H1 (cell line): ENCODE measurements around the gene LARP4B. TPM values are rescaled to one million over a fixed set of nuclear protein-coding genes. Genes with fewer than 3 reads are reported as not detected.

Experiments used
- CTCF ChIA-PET: fragments of 300-600 bp; sonication (Branson Sonifier 250); formaldehyde crosslinking; loops from one replicate; lab custom pipeline; 2021; ENCODE audit not compliant: partially characterized antibody; lab: Charles Lee
- POLR2A ChIA-PET: fragments of 300-600 bp; sonication (Branson Sonifier 250); formaldehyde crosslinking; loops from one replicate; lab custom pipeline; 2021; ENCODE audit warnings: inconsistent platforms; ENCODE audit not compliant: partially characterized antibody; lab: Charles Lee
- DNase-seq, 2 experiments: peaks; one replicate each; pipeline versions ENCODE4 v3.0.0 to v3.0.0-alpha.2; 2010 to 2022; ENCODE audit warnings: low spot score in 2 of 2, low read depth in 1 of 2, mixed read lengths in 1 of 2
- FAIRE-seq: peaks from 2 replicates; lab custom pipeline; 2011; peaks lifted over from hg19 to GRCh38; lab: Jason Lieb, UNC
- H2AFZ ChIP-seq: 2 replicates; pipeline ENCODE4 v1.8.1; 2012; ENCODE audit warnings: low read length, inconsistent platforms
- H2AK5ac ChIP-seq: 2 replicates; pipeline ENCODE4 v1.6.1; 2013; ENCODE audit warnings: low read depth, low read length
- H2BK120ac ChIP-seq: replicated peaks from 2 replicates; pipeline ENCODE3; 2013; ENCODE audit warnings: low read depth, low read length, inconsistent platforms
- H2BK12ac ChIP-seq: 2 replicates; pipeline ENCODE4 v1.6.1; 2013; ENCODE audit warnings: low read depth, low read length
- H2BK15ac ChIP-seq: 2 replicates; pipeline ENCODE4 v1.6.1; 2013; ENCODE audit warnings: low read length
- H2BK20ac ChIP-seq: 2 replicates; pipeline ENCODE4 v1.6.1; 2013; ENCODE audit warnings: low read length
- H2BK5ac ChIP-seq: 2 replicates; pipeline ENCODE4 v1.6.1; 2013; ENCODE audit warnings: low read depth, low read length
- H3K14ac ChIP-seq: 2 replicates; pipeline ENCODE4 v1.6.1; 2013; ENCODE audit warnings: inconsistent platforms; ENCODE audit not compliant: insufficient read length
- H3K18ac ChIP-seq: 2 replicates; pipeline ENCODE4 v1.6.1; 2013; ENCODE audit warnings: low read length; ENCODE audit errors: extremely low read depth
- H3K23ac ChIP-seq: 2 replicates; pipeline ENCODE4 v1.6.1; 2013; ENCODE audit warnings: inconsistent platforms; ENCODE audit not compliant: insufficient read length
- H3K23me2 ChIP-seq: 2 replicates; pipeline ENCODE4 v1.6.1; 2013; ENCODE audit warnings: low read depth, low read length
- H3K27ac ChIP-seq: 2 replicates; pipeline ENCODE4 v1.6.1; 2011; ENCODE audit warnings: low read depth, low read length, inconsistent platforms
- H3K27me3 ChIP-seq, 4 experiments: replicated peaks in 1 of 4; 1 replicate in 1 of 4; 2 replicates in 3 of 4; pipeline versions ENCODE4 v1.6.1 to v1.8.1; 2011 to 2013; ENCODE audit warnings: low read length in 3 of 4, mild to moderate bottlenecking in 3 of 4, inconsistent platforms in 2 of 4, mixed read lengths in 2 of 4, moderate library complexity in 1 of 4; ENCODE audit not compliant: control insufficient read depth in 3 of 4, insufficient read depth in 3 of 4; ENCODE audit errors: extremely low read depth in 1 of 4
- H3K36me3 ChIP-seq, 4 experiments: 2 replicates each; pipeline versions ENCODE4 v1.6.1 to v1.8.1; 2011 to 2013; ENCODE audit warnings: mild to moderate bottlenecking in 4 of 4, low read length in 3 of 4, moderate library complexity in 2 of 4, control low read depth in 1 of 4, inconsistent platforms in 1 of 4; ENCODE audit not compliant: insufficient read depth in 4 of 4, control insufficient read depth in 2 of 4
- H3K4ac ChIP-seq: replicated peaks from 2 replicates; pipeline ENCODE3; 2013; ENCODE audit warnings: low read length, low read depth, mixed read lengths, inconsistent platforms; ENCODE audit not compliant: insufficient read length
- H3K4me1 ChIP-seq, 4 experiments: replicated peaks in 1 of 4; 1 replicate in 1 of 4; 2 replicates in 3 of 4; pipeline versions ENCODE4 v1.6.1 to v1.8.1; 2011 to 2013; ENCODE audit warnings: low read length in 3 of 4, inconsistent platforms in 2 of 4, mixed read lengths in 1 of 4; ENCODE audit not compliant: insufficient read depth in 4 of 4, control insufficient read depth in 3 of 4
- H3K4me2 ChIP-seq, 2 experiments: 2 replicates each; pipeline versions ENCODE4 v1.6.1 to v1.8.1; 2011 to 2013; ENCODE audit warnings: low read depth in 2 of 2, low read length in 2 of 2, control low read depth in 1 of 2, inconsistent platforms in 1 of 2, mild to moderate bottlenecking in 1 of 2; ENCODE audit not compliant: insufficient read depth in 1 of 2
- H3K4me3 ChIP-seq, 4 experiments: fragments of 200-600, 300-600 bp in 1 of 4; sonication (generic), shearing (Covaris generic), sonication (Bioruptor Twin) in 1 of 4; 2 replicates each; pipeline versions ENCODE4 v1.5.1 to v1.8.1; 2011 to 2016; ENCODE audit warnings: low read length in 4 of 4, low read depth in 3 of 4, control low read depth in 2 of 4, inconsistent platforms in 2 of 4, mild to moderate bottlenecking in 2 of 4, mixed read lengths in 1 of 4, moderate library complexity in 1 of 4; ENCODE audit not compliant: insufficient read depth in 2 of 4; ENCODE audit errors: extremely low read depth in 1 of 4
- H3K56ac ChIP-seq: replicated peaks from 2 replicates; pipeline ENCODE3; 2013; ENCODE audit warnings: low read depth, mild to moderate bottlenecking, mixed read lengths, low read length, inconsistent platforms; ENCODE audit not compliant: insufficient read length
- H3K79me1 ChIP-seq: 2 replicates; pipeline ENCODE4 v1.6.1; 2013; ENCODE audit warnings: low read depth, low read length, control low read depth
- H3K79me2 ChIP-seq, 2 experiments: 2 replicates each; pipeline versions ENCODE4 v1.6.1 to v1.8.1; 2012 to 2013; ENCODE audit warnings: low read length in 2 of 2, mild to moderate bottlenecking in 2 of 2, inconsistent platforms in 1 of 2; ENCODE audit not compliant: insufficient read depth in 2 of 2, control insufficient read depth in 1 of 2
- H3K9ac ChIP-seq, 4 experiments: replicated peaks in 1 of 4; 1 replicate in 1 of 4; 2 replicates in 3 of 4; pipeline versions ENCODE4 v1.6.1 to v1.8.1; 2011 to 2013; ENCODE audit warnings: low read depth in 3 of 4, low read length in 3 of 4, control low read depth in 2 of 4, mild to moderate bottlenecking in 2 of 4, moderate library complexity in 2 of 4, inconsistent platforms in 1 of 4; ENCODE audit errors: extremely low read depth in 1 of 4
- H3K9me3 ChIP-seq, 2 experiments: 2 replicates each; pipeline versions ENCODE4 v1.6.1 to v1.8.1; 2012 to 2013; ENCODE audit warnings: mild to moderate bottlenecking in 2 of 2, moderate library complexity in 2 of 2, control low read depth in 1 of 2, inconsistent platforms in 1 of 2, low read depth in 1 of 2, low read length in 1 of 2, mixed read lengths in 1 of 2; ENCODE audit not compliant: insufficient read depth in 2 of 2
- H4K20me1 ChIP-seq, 2 experiments: replicated peaks in 1 of 2; 2 replicates each; pipeline versions ENCODE3 to v1.8.1; 2011 to 2013; ENCODE audit warnings: inconsistent platforms in 2 of 2, low read length in 2 of 2, mild to moderate bottlenecking in 1 of 2; ENCODE audit not compliant: insufficient read depth in 2 of 2, control insufficient read depth in 1 of 2
- H4K5ac ChIP-seq: 2 replicates; pipeline ENCODE4 v1.6.1; 2013; ENCODE audit warnings: low read length, low read depth, mixed read lengths, inconsistent platforms; ENCODE audit not compliant: insufficient read length
- H4K8ac ChIP-seq: 2 replicates; pipeline ENCODE4 v1.8.0; 2013; ENCODE audit warnings: mild to moderate bottlenecking, moderate library complexity, low read length, inconsistent platforms; ENCODE audit not compliant: insufficient read depth; ENCODE audit errors: extremely low read depth
- H4K91ac ChIP-seq: replicated peaks from 2 replicates; pipeline ENCODE3; 2013; ENCODE audit warnings: low read length, mixed read lengths, inconsistent platforms; ENCODE audit not compliant: insufficient read length
- ATF2 ChIP-seq: IDR thresholded peaks from 2 replicates; pipeline ENCODE4 v1.6.1; 2012; ENCODE audit warnings: low read length, inconsistent platforms
- BCL11A ChIP-seq, 2 experiments: IDR thresholded peaks; one replicate each; pipeline ENCODE4 v1.6.1; 2011; ENCODE audit warnings: low read depth in 2 of 2, low read length in 2 of 2, mild to moderate bottlenecking in 2 of 2
- CBX5 ChIP-seq: fragments of 300-800, 300-1000 bp; sonication (generic); IDR thresholded peaks from 2 replicates; pipeline ENCODE4 v1.7.1; 2016; ENCODE audit warnings: antibody characterized with exemption, low read length, low read depth
- EP300 ChIP-seq, 2 experiments: IDR thresholded peaks; 1 replicate in 1 of 2; 2 replicates in 1 of 2; pipeline ENCODE4 v1.6.1; 2011 to 2012; ENCODE audit warnings: low read depth in 2 of 2, low read length in 2 of 2, mild to moderate bottlenecking in 2 of 2, borderline replicate concordance in 1 of 2, inconsistent platforms in 1 of 2, moderate library complexity in 1 of 2
- KDM4A ChIP-seq: IDR thresholded peaks from one replicate; pipeline ENCODE4 v1.7.1; 2012; ENCODE audit warnings: low read depth, mild to moderate bottlenecking, moderate library complexity, low read length, inconsistent platforms; ENCODE audit not compliant: severe bottlenecking
- POLR2AphosphoS5 ChIP-seq: IDR thresholded peaks from 2 replicates; pipeline ENCODE4 v1.6.1; 2011; ENCODE audit warnings: low read depth, low read length
- RXRA ChIP-seq: IDR thresholded peaks from 2 replicates; pipeline ENCODE4 v1.6.1; 2011; ENCODE audit warnings: low read depth, mild to moderate bottlenecking, low read length, moderate library complexity; ENCODE audit not compliant: insufficient read depth
- SIRT6 ChIP-seq: IDR thresholded peaks from one replicate; pipeline ENCODE4 v1.7.1; 2012; ENCODE audit warnings: low read length, inconsistent platforms
- SP2 ChIP-seq: IDR thresholded peaks from 2 replicates; pipeline ENCODE4 v1.6.1; 2012; ENCODE audit warnings: mild to moderate bottlenecking, low read length, inconsistent platforms
- TAF7 ChIP-seq: optimal IDR thresholded peaks from 2 replicates; pipeline ENCODE3; 2011; ENCODE audit warnings: low read depth, mild to moderate bottlenecking, inconsistent platforms, low read length, moderate library complexity, borderline replicate concordance
- USF2 ChIP-seq: IDR thresholded peaks from 2 replicates; pipeline ENCODE4 v1.6.1; 2011; ENCODE audit warnings: low read length, improper control_type of control experiment
- WGBS, 2 experiments: shearing (Covaris generic) in 1 of 2; methylation state at CpG; one replicate each; pipeline versions ENCODE4 v1.1.6 to v1.1.7; 2013 to 2015; ENCODE audit warnings: low lambda C conversion rate in 2 of 2, mixed read lengths in 2 of 2, inconsistent platforms in 1 of 2, low coverage in 1 of 2, missing lambda C conversion rate in 1 of 2; ENCODE audit not compliant: insufficient replicate concordance in 2 of 2, insufficient coverage in 1 of 2, insufficient read length in 1 of 2; ENCODE audit errors: extremely low coverage in 1 of 2, missing lambda C conversion rate in 1 of 2; 5-methylcytosine and 5-hydroxymethylcytosine counted together
- polyA plus RNA-seq, 7 experiments: library from polyadenylated mRNA; depleted of rRNA in 3 of 7; stranded (reverse) in 5 of 7; unstranded in 2 of 7; fragments of >200 nt in 5 of 7; fragments of 200-250 nt in 2 of 7; gene quantifications; 1 replicate in 5 of 7; 2 replicates in 1 of 7; 4 replicates in 1 of 7; pipeline versions ENCODE4 v1.2.1 to v1.2.3, GENCODE V29; 2011 to 2013; ENCODE audit warnings: missing spikeins in 2 of 7, mixed read lengths in 2 of 7
- total RNA-seq: library from RNA; stranded (reverse); fragmentation: NEBNext Ultra II Directional; extraction: Animal tissue kit (Norgen Biotek cat#: 25700); gene quantifications from 2 replicates; pipeline ENCODE4 v1.2.1, GENCODE V29; 2021

Gene LARP4B
- total and polyA plus RNA-seq, 2 of the 8 experiments (the other 6 are each of a cell fraction or from before 2014, with no cell fraction given), result 20.1 to 78.6 TPM

GRCh38 chr10:791639-792038, 139.9 kb downstream of the LARP4B start:
- WGBS, 2 experiments, result 92% methylated on average over 7 of the region's 7 CpGs; no CpG with 5 or more reads in 1 of the 2 experiments
- TF ChIP-seq CBX5, result no peak
- no peak for TF ChIP-seq POLR2AphosphoS5
- no peak for TF ChIP-seq BCL11A (IDR thresholded peaks at IDR 0.05; ENCODE audit: low read depth in 2 of 2, low read length in 2 of 2)
- TF ChIP-seq USF2, result no peak
- TF ChIP-seq KDM4A, result no peak
- no peak for TF ChIP-seq SIRT6
- no peak for TF ChIP-seq ATF2
- TF ChIP-seq RXRA, result no peak
- TF ChIP-seq SP2, result no peak
- TF ChIP-seq TAF7, result no peak
- TF ChIP-seq EP300 (IDR thresholded peaks at IDR 0.05; ENCODE audit: borderline replicate concordance in 1 of 2, low read depth in 2 of 2, low read length in 2 of 2), result no peak

More at GRCh38 chr10:791639-792038, 139.9 kb downstream of the LARP4B start:
- Histone ChIP-seq H2BK20ac (no peak overlapping the region), H2BK12ac (peak overlapping the region; percentile 60; the same call in 1 of the 2 replicates), H4K8ac (no peak overlapping the region; the same call in 1 of the 2 replicates), H3K79me1 (no peaks in the 10 kb centered on the region), H3K79me2 (no peaks in the 10 kb centered on the region), H3K36me3 (no peaks in the 10 kb centered on the region), H2BK5ac (0 out of 2 replicates have a peak overlapping the region, but pooled peaks have one; percentile 71), H3K27ac (no peak overlapping the region), H3K27me3 (peaks cover 0 to 4% (median 0%) of the 10 kb centered on the region in 4 experiments; a peak in 2 of 7 replicates), H2BK15ac (no peak overlapping the region), H3K9ac (no peak overlapping the region), H4K20me1 (peaks cover 0 to 2% of the 10 kb centered on the region in 2 experiments), H3K23me2 (no peaks in the 10 kb centered on the region), H3K4me2 (no peak overlapping the region), H2BK120ac (no peak overlapping the region), H2AK5ac (peak overlapping the region; percentile 77), H3K9me3 (peaks cover 5 to 8% of the 10 kb centered on the region in 2 experiments; a peak in 3 of 4 replicates), H3K18ac (no peak overlapping the region), H3K4me3 (no peak overlapping the region), H3K23ac (no peak overlapping the region), H3K56ac (no peak overlapping the region), H2AFZ (no peak overlapping the region), H3K4me1 (peaks cover 0 to 3% (median 0%) of the 10 kb centered on the region in 4 experiments; a peak in 3 of 7 replicates), H3K4ac (no peak overlapping the region), H4K91ac (no peak overlapping the region), H4K5ac (no peak overlapping the region), H3K14ac (no peak overlapping the region)
- ChIA-PET POLR2A (no interaction called here), CTCF (interaction anchor here (0.6 to 1.6 kb wide), 5 partner anchors 12 to 447 kb away, joined by 3 read pairs; no protein-coding TSS in a partner anchor)
- DNase-seq, result no peak
- no peak for FAIRE-seq
